KBM-7 (cell line): Measurements from ENCODE around the gene WDR83.
"Not testable (repeated sequence)": the region's sequence is repeated elsewhere in the genome, so short reads cannot be mapped to it uniquely, and the experiment has no call there.

ENCODE experiments used
- DNase-seq: peaks from one replicate; pipeline ENCODE4 v3.0.0-alpha.2; 2015
- in situ Hi-C: fragments of 300-500 bp; cut with MboI; formaldehyde crosslinking; loops from 2 replicates; pipeline ENCODE4 v1.14.3; 2020; ENCODE audit warnings: low sequenced_read_pairs, low pct_unique_long_range_greater_than_20kb, mixed read lengths

Gene WDR83

DNA sequence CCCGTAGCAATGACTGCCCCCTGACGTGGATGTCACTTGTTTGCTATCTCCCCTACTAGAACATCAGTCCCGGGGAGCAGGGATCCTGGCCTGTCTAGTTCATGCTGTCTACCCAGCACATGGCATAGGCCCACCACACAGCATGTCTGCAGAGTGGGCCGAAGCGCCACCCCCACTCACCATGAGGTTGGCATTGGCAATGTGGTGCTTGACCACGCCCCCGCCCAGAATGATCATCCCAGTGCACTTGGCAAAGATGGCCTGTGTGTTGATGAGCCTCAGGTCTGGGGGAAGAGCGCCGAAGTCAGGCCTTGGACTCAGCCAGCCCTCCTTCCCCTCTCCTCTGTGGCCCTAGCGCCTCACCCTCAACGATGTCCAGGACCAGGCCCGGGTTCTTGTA lies 10.3 kb downstream of the WDR83 start:
- no peak for DNase-seq
- in situ Hi-C loops = no loop called here

DNA sequence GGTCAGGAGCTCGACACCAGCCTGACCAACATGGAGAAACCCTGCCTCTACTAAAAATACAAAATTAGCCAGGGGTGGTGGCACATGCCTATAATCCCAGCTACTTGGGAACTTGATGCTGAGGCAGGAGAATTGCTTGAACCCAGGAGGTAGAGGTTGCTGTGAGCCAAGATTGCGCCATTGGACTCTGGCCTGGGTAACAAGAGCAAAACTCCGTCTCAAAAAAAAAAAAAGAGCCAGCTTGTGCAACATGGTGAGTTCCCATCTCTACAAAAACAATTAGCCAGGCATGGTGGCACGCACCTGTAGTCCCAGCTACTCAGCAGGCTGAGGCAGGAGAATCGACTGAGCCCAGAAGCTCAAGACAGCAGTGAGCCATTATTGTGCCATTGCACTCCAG lies 11.4 kb downstream of the WDR83 start:
- DNase-seq, in situ Hi-C loops: not testable (repeated sequence)

DNA sequence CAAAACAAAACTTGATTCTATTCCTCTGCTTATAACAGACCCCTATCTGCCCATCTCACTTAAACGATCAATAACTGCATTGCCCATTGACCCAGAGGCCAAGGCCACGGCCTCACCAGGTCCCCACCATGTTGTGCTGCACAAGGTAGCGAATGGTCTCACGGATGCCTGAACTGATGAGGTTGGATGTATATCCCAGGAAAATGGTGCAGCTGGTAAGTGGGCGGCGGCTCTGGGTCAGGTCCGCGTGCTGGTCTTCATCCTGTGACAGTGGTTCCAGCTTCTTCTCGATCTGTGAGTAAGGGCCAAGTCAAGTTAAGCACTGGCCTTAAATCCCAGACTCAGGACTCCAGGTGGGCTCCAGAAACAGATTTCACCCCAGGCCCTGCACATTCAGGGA lies 13.4 kb downstream of the WDR83 start:
- no peak for DNase-seq
- in situ Hi-C loops = no loop called here

DNA sequence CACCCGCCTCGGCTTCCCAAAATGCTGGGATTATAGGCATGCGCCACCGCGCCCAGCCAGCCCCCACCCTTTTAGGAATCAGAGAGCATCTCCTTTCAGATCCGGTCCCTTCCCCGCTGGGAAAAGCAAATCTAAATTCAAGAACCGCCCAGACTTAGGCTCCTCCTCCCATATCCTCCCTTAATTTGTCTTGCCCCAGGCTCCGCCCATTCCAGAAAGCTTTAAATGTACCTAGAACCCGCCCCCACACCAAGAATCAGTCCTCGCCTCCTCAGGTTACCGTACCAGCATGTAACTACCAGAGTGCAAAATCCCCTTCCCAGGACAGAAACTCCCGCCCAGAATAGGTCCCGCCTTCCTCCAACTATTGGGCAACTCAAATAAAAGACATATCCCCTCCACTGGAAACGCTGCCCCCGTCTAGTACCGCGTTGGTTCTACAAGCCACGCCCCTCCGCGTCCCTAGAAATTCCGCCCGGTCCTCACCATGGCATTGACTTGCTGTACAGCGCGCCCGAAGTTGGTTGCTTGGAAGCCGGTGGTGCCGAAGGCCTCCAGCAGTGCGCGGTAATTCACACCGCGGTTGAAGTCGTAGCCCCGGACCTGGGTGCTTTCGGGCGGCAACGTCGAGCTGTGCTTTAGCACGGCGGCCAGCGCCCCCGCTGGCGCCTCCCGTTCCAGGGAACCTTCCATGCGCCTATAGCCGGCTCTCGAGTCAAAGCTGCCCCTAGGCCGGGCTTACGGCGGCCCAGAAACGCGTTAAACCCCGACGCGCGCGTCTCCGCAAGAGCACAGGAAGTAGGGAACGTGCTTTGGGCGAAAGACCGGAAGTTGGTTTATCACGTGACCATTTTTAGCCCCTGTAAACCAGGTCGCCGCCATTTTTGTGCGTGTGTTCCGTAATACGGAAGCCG lies 14.7 kb downstream of the WDR83 start, which contains the start of gene DHPS:
Gene DHPS (minus strand): TSS at position 807 of the 914 bp plus-strand sequence. CDS start 114 bp downstream, at position 693.
- in situ Hi-C loops = no loop called here
- peak; percentile 98 for DNase-seq

DNA sequence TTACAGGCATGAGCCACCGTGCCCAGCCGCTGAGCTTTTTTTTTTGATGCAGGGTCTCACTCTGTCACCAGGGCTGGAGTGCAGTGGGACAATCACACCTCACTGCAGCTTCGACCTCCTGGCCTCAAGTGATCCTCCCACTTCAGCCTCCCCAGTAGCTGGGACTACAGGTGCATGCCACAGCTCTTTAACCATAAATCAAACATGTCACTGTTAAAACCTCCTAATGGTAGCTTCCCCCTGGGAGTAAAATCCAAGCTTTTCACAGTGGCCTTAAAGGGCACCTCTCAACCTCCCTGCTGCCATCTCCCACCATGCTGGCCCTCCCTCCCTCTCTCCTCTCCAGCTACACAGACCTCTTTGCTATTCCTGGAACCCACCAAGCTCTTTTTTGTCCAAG lies 19.2 kb downstream of the WDR83 start:
- DNase-seq = no peak
- in situ Hi-C loops = no loop called here

DNA sequence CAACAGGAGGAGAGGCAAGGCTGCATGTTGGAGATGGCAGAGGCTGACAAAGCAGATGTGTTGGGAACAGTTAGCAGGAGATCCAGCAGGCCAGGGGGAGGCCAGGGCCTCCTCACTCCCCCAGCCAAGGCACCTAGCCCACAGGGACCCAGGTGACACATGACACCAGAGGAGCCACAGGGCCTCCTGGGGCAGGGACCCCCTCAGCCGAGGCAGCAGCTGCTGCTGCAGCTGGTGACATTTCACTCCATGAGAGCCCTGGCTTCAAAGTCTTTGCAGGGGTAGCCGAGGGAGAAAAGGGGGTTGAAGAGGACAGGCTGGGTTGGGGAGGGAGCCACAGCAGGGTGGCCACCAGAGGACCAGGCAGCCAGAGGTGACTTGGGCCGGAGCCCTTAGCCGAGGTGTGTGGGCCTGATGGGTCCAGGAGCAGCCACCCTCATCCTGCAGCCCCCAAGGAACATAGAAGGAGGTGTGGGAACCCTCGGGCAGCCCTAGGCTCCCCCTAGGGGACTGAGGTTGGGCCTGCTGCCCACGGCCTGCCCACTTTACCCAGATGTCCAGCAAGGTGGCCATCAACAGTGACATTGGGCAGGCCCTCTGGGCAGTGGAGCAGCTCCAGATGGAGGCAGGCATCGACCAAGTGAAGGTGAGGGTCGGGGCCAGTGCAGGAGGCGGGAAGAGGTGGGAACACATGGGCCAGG lies 21.0 kb downstream of the WDR83 start, which contains the start of gene GNG14:
Gene GNG14 (plus strand): TSS at position 503 of the 701 bp plus-strand sequence. CDS start 51 bp downstream, at position 554.
- no peak for DNase-seq
- in situ Hi-C loops = no loop called here

DNA sequence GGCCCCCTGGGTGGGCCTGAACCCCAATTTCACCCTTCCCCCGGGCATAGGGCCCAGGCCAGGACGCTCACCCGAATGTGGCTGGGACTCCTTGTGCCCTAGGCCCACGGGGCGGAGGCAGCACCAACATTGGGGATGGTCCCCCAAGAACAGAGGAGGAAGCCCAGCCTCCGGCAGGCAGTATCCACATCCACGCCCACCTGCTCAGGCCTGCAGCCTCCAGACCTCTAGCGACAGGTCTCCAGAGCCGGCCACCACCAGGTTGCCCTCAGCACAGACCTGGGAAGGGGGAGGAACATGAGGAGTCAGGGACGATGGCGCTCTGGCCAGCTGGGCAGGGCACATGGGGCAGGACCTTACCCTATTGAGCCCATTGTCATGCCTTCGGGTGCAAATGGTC lies 22.4 kb downstream of the WDR83 start:
- in situ Hi-C loops = no loop called here
- DNase-seq = no peak

DNA sequence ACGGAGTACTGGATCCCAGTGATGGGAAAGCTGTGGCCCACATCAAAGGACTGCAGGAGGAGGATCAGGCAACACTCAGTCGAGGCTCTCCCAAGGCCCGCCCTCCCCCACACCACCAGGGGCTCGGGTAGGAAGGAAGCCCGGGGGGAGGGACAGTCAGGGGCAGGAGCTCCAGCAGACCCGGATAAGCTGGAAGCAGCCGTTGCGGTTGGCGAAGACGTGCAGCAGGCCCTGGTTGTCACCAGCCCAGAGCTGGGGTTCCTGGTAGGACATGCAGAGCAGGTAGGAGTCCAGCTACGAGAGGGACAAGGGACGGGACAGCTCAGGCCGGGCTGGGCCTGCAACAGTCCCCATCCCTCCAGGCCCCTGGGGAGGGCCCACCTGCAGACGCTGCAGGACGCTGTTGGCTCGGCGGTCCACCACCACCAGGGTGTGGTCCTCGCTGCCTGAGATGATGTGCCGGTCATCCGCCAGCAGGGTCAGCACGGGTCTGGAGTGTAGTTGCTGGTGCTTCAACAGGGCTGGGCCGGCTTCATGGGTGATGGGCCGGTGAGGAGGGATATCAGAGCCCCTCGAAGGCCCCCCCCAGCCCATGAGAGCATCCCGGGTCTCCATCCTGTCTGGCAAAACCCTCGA lies 23.1 kb downstream of the WDR83 start:
- in situ Hi-C loops = no loop called here
- no peak for DNase-seq

DNA sequence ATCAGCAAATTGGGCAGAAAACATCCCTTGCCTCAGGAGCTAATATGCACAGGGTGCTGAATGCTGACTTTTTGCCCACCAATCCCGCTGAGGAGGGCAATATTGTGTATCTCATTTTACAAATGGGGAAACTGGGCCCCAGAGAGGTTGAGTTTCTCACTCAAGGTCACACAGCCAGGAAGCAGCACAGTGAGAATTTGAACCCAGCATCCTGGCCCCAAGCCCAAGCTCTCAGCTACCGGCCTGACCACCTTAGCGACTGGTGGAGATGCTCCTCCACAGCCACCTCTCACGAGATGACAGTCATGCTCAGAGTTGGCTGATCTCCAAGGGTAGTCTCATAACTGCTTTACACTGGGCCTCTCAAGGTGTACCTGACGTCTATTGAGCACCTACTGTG lies 26.4 kb downstream of the WDR83 start:
- in situ Hi-C loops = no loop called here

DNA sequence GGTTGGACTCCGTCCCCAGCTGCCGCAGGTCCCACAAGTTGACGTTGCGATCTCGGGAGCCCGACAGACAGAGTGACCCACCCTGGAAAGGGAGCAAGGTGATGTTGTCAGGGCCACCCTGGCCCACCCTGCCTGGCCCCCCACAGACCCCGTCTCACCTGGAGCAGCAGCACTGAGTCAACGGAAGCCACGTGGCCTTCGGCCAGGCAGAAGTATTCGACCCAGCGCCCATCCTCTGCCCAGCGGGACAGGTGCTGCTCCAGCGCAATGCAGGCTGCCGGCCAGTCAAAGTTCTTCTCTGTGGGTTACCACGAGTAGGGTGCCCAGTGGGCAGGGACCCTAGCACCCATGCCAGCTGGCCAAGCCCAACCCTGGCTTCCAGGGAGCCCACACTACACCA lies 28.0 kb downstream of the WDR83 start:
- in situ Hi-C loops = no loop called here
- no peak for DNase-seq

More for the DNA sequence above, 26.4 kb downstream of the WDR83 start:
- DNase-seq = no peak

DNA sequence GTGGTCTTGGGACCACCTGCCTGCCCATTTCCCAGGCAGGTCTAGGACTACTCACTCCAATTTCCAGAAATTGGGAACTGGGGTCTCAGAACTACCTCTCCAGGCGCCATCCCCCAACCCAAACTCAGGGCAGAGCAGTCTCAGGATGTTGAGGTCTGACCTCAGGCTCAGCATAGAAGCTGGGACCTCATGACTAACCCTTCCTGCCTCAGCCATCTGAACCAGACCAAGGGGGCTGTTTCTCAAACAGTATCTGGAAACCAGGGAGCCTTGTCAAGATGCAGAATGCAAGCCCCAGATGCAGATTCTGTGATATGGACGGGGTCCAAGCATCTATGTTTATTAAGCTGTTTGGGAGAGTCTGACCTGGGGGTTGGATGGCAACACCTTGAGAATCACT lies 28.5 kb downstream of the WDR83 start:
- no peak for DNase-seq
- in situ Hi-C loops = no loop called here

DNA sequence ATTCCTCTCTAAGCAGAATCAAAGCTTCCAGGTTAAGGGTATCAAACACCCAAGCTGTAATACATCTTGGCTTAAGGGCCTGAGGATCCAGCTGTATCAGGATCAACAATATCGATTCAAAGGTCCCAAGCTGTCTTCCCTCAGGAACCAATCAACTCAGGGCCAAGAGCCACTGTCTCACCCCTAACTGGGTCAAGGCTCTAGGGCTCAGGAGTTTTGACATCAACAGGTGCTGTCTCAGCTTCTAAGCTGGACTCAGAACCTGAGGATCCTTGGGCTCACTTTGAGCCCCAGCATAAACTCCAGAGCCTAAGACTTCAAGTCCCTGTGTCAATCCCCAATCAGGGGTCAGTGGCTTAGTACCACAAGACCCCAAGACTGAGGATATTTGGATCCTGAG lies 28.9 kb downstream of the WDR83 start:
- in situ Hi-C loops = no loop called here

DNA sequence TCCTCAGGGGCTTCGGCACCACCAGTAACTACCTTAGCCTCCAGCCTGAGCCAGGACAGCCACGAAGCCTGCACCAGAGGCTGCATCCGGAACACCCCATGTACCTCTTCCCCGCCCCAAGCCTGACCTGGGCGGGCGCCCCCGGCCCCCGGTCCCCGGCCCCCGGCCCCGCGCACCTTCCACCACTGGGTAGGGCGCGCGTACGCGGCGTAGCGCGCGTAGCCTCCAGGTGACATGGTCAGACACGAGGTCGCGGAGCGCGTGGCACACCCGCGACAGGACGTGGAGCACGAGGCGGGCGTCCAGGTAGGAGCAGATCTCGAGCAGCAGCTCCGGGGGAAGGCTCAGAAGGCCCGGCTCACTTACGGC lies 29.4 kb downstream of the WDR83 start:
- in situ Hi-C loops = no loop called here
- DNase-seq = no peak

More for the DNA sequence above, 28.9 kb downstream of the WDR83 start:
- DNase-seq = no peak

DNA sequence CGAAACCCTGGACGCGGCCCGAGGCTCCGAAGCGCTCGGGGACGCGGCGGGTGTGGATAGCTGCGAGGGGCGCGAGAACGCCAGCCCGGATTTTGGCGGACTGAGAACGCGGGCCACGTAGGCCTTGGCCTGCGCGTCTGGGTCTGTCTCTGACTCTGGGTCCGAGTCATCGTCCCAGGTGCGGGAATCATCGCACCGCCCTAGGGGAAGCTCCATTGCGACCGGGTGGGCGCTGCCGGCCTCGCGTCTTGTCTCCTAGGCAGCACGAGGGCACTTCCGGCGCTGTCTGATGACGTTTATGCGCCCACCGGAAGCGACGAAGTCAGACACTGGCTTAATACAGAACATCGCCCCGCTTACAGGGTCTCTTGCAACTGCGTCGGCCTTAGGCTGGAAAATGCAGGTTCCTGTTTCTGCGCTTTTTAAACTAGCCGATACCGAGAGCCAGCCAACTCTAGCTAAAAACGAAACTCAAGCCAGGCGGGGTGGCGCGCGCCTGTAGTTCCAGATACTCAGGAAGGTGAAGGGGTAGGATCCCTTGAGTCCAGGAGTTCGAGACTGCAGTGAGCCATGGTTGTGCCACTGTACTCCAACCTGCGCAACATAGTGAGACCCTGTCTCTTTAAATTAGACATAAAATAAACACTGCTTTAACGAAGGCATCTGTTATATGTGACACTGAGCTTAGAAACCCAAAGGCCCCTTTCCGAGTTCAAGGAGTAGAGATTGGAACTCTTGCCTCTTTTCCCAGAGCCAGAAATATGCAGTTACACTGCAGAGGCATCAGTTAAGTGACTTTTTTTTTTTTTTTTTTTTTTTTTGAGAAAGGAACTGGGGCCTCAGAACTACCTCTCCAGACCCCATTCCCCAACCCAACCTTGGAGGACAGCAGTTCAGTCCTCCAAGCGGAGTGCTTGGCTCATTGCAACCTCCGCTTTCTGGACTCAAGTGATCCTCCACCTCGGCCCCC lies 30.0 kb downstream of the WDR83 start, which contains the start of gene FBXW9:
Gene FBXW9 (minus strand): TSS at position 266 of the 970 bp plus-strand sequence. CDS start 50 bp downstream, at position 216.
- peak; percentile 97 for DNase-seq
- in situ Hi-C loops = no loop called here

DNA sequence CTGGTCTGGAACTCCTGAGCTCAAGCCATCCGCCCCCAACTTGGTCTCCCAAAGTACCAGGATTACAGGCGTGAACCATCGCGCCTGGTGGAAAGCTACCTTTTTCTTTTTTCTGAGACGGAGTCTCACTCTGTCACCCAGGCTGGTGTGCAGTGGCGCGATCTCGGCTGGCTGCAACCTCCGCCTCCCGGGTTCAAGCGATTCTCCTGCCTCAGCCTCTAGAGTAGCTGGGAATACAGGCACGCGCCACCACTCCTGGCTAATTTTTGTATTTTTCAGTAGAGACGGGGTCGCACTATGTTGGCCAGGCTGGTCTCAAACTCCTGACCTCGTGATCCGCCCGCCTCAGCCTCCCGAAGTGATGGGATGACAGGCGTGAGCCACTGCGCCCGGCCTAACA lies 30.8 kb downstream of the WDR83 start:
- in situ Hi-C loops, DNase-seq: not testable (repeated sequence)

DNA sequence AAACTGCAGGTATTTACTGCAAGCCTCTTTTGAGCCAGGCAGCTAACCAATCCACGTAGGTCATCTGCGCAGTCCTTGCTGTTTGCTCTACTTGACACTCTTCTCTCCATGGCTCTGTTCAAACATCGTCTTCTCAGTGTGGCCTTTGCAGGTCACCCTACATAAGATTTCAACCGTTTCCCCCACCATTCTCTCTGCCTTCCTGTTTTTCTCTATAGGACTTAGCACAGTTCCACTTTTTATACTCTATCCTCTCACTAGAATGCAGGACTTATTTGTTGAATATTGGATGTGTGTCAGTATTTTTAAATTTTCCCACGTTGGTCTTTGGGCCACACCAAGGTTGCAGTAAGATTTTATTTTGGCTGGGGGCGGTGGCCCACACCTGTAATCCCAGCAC lies 31.5 kb downstream of the WDR83 start:
- in situ Hi-C loops = no loop called here
- DNase-seq = no peak

DNA sequence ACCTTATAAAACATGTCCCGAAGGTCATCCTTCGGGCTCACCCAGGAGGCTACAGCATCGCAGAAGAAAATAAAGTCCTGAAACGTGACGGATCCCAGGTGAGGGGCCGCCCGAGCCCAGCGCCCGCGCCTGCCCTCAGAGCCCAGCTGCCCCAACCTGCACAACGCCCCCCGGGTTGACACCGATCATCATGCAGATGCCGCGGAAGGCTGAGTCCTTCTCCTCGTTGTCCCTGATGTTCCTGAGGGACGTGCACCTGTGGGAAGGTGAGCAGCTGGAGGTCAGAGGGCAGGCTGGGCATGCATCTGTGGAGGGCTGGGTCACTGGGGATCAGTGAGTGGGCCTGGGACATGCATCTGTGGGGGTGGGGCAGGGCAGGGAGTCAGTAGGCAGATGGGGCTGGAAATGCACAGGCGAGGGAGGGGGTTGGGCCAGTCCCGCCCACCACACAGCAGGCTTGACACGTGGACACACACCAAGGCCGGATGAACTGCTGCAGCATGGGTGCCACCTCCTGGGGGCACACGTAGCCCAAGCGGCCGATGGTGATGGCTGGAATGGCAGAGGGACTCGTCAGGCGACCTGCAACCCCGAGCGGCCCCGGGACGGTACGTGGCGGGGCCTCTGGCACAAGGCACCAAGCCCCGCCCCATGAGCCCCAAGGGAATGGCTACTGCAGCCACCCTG lies 35.1 kb downstream of the WDR83 start:
- in situ Hi-C loops = no loop called here
- DNase-seq = no peak

DNA sequence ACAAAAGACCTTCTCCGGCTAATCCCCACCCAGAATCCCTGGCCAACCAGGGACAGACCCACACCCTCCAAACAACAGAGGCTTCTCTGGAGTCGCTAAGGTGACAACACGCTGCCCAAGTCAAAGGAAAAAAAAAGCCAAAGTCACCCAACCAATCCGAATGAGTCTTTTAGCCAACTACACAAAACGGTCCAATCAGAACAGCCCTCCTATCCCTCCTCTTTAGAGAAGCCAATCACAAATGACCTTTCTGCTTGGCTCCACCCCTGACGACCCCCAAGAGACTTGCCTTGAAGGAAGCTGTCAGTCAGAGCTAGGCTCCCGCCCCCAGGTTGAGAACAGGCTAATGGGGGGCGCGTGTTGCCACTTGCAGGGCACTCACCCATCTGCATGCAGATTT lies 36.4 kb downstream of the WDR83 start:
- in situ Hi-C loops = no loop called here
- DNase-seq = peak; percentile 67
